Endothelial cell (in vitro differentiated cells): Measurements from ENCODE around the gene PACRG. TPM values are rescaled to one million over a fixed set of nuclear protein-coding genes. Genes with fewer than 3 reads are reported as not detected.

Experiments used
- DNase-seq: peaks from one replicate; pipeline ENCODE4 v3.0.0; 2021; ENCODE audit warnings: low spot score
- H3K27ac Mint-ChIP-seq: one replicate; pipeline ENCODE4 v1.8.0; 2021; ENCODE audit warnings: mixed read lengths, inconsistent platforms; ENCODE audit not compliant: unreplicated experiment
- H3K27me3 Mint-ChIP-seq: one replicate; pipeline ENCODE4 v1.8.0; 2021; ENCODE audit warnings: mild to moderate bottlenecking, moderate library complexity, mixed read lengths, inconsistent platforms; ENCODE audit not compliant: unreplicated experiment
- H3K36me3 Mint-ChIP-seq: one replicate; pipeline ENCODE4 v1.8.0; 2021; ENCODE audit warnings: mild to moderate bottlenecking, low read depth, mixed read lengths, inconsistent platforms; ENCODE audit not compliant: unreplicated experiment
- H3K4me1 Mint-ChIP-seq: one replicate; pipeline ENCODE4 v1.8.0; 2021; ENCODE audit warnings: mild to moderate bottlenecking, mixed read lengths, inconsistent platforms; ENCODE audit not compliant: unreplicated experiment
- H3K4me3 Mint-ChIP-seq: one replicate; pipeline ENCODE4 v1.8.0; 2021; ENCODE audit warnings: mild to moderate bottlenecking, mixed read lengths, inconsistent platforms; ENCODE audit not compliant: unreplicated experiment
- H3K9me3 Mint-ChIP-seq: one replicate; pipeline ENCODE4 v1.8.0; 2021; ENCODE audit warnings: mixed read lengths, inconsistent platforms; ENCODE audit not compliant: unreplicated experiment
- CTCF ChIP-seq: fragments of 200-600 bp; sonication (generic); IDR thresholded peaks from one replicate; pipeline ENCODE4 v1.5.0; 2021; ENCODE audit warnings: antibody characterized with exemption; ENCODE audit not compliant: unreplicated experiment
- total RNA-seq: library from RNA; stranded (reverse); fragmentation: NEBNext Ultra II Directional; extraction: Animal tissue kit (Norgen Biotek cat#: 25700); gene quantifications from one replicate; pipeline ENCODE4 v1.2.1, GENCODE V29; 2021; ENCODE audit not compliant: unreplicated experiment

The PACRG gene
- total RNA-seq, 1 donor from 2014 or later: 1.1 TPM

GRCh38 chr6:163179061-163179460 lies 451.3 kb downstream of the PACRG start:
- Mint-ChIP-seq H3K4me1 (peaks cover 17% of the 10 kb centered on the region), H3K27ac (no peak overlapping the region), H3K4me3 (no peak overlapping the region), H3K9me3 (no peaks in the 10 kb centered on the region), H3K36me3 (no peaks in the 10 kb centered on the region), H3K27me3 (peaks cover 4% of the 10 kb centered on the region)
- no peak for TF ChIP-seq CTCF
- DNase-seq: no peak

GRCh38 chr6:163179721-163180120 lies 451.9 kb downstream of the PACRG start:
- DNase-seq: no peak
- no peak overlapping the region for H3K4me3 Mint-ChIP-seq
- H3K27ac Mint-ChIP-seq: no peak overlapping the region
- no peaks in the 10 kb centered on the region for H3K36me3 Mint-ChIP-seq
- H3K4me1 Mint-ChIP-seq: peaks cover 17% of the 10 kb centered on the region
- H3K9me3 Mint-ChIP-seq: no peaks in the 10 kb centered on the region
- TF ChIP-seq CTCF: no peak
- H3K27me3 Mint-ChIP-seq: peaks cover 4% of the 10 kb centered on the region

GRCh38 chr6:163180874-163181541 lies 453.2 kb downstream of the PACRG start:
- no peak overlapping the region for H3K27ac Mint-ChIP-seq
- peaks cover 17% of the 10 kb centered on the region for H3K4me1 Mint-ChIP-seq
- no peaks in the 10 kb centered on the region for H3K36me3 Mint-ChIP-seq
- no peaks in the 10 kb centered on the region for H3K9me3 Mint-ChIP-seq
- H3K27me3 Mint-ChIP-seq: peaks cover 4% of the 10 kb centered on the region
- TF ChIP-seq CTCF: no peak
- H3K4me3 Mint-ChIP-seq: no peak overlapping the region
- DNase-seq: peak; percentile 69

- DNase-seq: no peak
- Mint-ChIP-seq H3K9me3 (no peaks in the 10 kb centered on the region), H3K27ac (no peak overlapping the region), H3K36me3 (no peaks in the 10 kb centered on the region), H3K4me1 (peaks cover 17% of the 10 kb centered on the region), H3K4me3 (no peak overlapping the region), H3K27me3 (peaks cover 7% of the 10 kb centered on the region)
- TF ChIP-seq CTCF: no peak
Observed at GRCh38 chr6:163181666-163182180, 453.9 kb downstream of the PACRG start.

GRCh38 chr6:163182696-163183095 lies 454.9 kb downstream of the PACRG start:
- Mint-ChIP-seq H3K4me3 (no peak overlapping the region), H3K4me1 (peaks cover 13% of the 10 kb centered on the region), H3K27me3 (peaks cover 3% of the 10 kb centered on the region), H3K27ac (no peak overlapping the region), H3K9me3 (no peaks in the 10 kb centered on the region), H3K36me3 (no peaks in the 10 kb centered on the region)
- no peak for DNase-seq
- TF ChIP-seq CTCF: no peak
